Glutamatergic neuron (in vitro differentiated cells): ENCODE data around the gene BCL11A. TPM values are rescaled to one million over a fixed set of nuclear protein-coding genes. Genes with fewer than 3 reads are reported as not detected.

ENCODE experiments used
- DNase-seq: peaks from one replicate; pipeline ENCODE4 v3.0.0; 2022
- H3K27ac Mint-ChIP-seq: one replicate; pipeline ENCODE4 v1.8.0; 2020; ENCODE audit warnings: mild to moderate bottlenecking, mixed read lengths, inconsistent platforms; ENCODE audit not compliant: unreplicated experiment
- H3K27me3 Mint-ChIP-seq: one replicate; pipeline ENCODE4 v1.8.0; 2020; ENCODE audit warnings: mild to moderate bottlenecking, moderate library complexity, mixed read lengths, inconsistent platforms; ENCODE audit not compliant: unreplicated experiment
- H3K36me3 Mint-ChIP-seq: one replicate; pipeline ENCODE4 v1.8.0; 2020; ENCODE audit warnings: mild to moderate bottlenecking, mixed read lengths, inconsistent platforms; ENCODE audit not compliant: unreplicated experiment
- H3K4me1 Mint-ChIP-seq: one replicate; pipeline ENCODE4 v1.8.0; 2020; ENCODE audit warnings: mild to moderate bottlenecking, low read depth, mixed read lengths, inconsistent platforms; ENCODE audit not compliant: unreplicated experiment
- H3K4me3 Mint-ChIP-seq: one replicate; pipeline ENCODE4 v1.8.0; 2020; ENCODE audit warnings: mild to moderate bottlenecking, mixed read lengths, inconsistent platforms; ENCODE audit not compliant: unreplicated experiment
- H3K9me3 Mint-ChIP-seq: one replicate; pipeline ENCODE4 v1.8.0; 2020; ENCODE audit warnings: mild to moderate bottlenecking, moderate library complexity, mixed read lengths, inconsistent platforms; ENCODE audit not compliant: unreplicated experiment
- total RNA-seq: library from RNA; stranded (reverse); fragmentation: NEBNext Ultra II Directional; extraction: Animal tissue kit (Norgen Biotek cat#: 25700); gene quantifications from one replicate; pipeline ENCODE4 v1.2.1, GENCODE V29; 2021; ENCODE audit not compliant: unreplicated experiment
- TF ChIP-seq, protein P1 (sequence below): fragments of 200-600 bp; sonication (generic); IDR thresholded peaks from one replicate; pipeline ENCODE4 v1.5.0; 2021; ENCODE audit not compliant: partially characterized antibody, unreplicated experiment

Gene BCL11A
- total RNA-seq, 1 donor from 2014 or later, result 29.1 TPM

DNA sequence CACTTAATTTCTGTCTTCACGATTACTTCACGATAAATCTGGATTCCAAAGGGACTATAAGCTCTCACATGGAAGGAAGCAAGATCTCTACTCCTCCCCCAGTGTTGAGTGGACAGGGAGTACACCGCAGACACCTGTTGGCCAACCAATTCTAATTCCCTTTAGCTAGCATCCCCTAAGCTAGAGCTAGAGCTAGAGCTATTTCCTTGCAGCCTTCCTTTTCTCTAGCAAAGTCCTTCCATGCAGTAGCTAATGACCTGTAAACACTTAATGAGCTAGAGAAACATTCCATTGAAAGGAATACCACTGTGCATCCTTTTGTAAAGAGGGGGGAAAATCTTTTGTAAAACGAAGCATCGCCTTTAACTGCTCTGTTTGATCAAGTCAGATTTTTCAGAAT, 56.5 kb downstream of the BCL11A start:
- Mint-ChIP-seq H3K27ac (no peak overlapping the region), H3K4me1 (peaks cover 17% of the 10 kb centered on the region), H3K36me3 (no peaks in the 10 kb centered on the region), H3K4me3 (no peak overlapping the region), H3K27me3 (no peaks in the 10 kb centered on the region), H3K9me3 (peaks cover 3% of the 10 kb centered on the region)
- TF ChIP-seq, protein P1, sequence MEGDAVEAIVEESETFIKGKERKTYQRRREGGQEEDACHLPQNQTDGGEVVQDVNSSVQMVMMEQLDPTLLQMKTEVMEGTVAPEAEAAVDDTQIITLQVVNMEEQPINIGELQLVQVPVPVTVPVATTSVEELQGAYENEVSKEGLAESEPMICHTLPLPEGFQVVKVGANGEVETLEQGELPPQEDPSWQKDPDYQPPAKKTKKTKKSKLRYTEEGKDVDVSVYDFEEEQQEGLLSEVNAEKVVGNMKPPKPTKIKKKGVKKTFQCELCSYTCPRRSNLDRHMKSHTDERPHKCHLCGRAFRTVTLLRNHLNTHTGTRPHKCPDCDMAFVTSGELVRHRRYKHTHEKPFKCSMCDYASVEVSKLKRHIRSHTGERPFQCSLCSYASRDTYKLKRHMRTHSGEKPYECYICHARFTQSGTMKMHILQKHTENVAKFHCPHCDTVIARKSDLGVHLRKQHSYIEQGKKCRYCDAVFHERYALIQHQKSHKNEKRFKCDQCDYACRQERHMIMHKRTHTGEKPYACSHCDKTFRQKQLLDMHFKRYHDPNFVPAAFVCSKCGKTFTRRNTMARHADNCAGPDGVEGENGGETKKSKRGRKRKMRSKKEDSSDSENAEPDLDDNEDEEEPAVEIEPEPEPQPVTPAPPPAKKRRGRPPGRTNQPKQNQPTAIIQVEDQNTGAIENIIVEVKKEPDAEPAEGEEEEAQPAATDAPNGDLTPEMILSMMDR, result no peak
- DNase-seq, result no peak

DNA sequence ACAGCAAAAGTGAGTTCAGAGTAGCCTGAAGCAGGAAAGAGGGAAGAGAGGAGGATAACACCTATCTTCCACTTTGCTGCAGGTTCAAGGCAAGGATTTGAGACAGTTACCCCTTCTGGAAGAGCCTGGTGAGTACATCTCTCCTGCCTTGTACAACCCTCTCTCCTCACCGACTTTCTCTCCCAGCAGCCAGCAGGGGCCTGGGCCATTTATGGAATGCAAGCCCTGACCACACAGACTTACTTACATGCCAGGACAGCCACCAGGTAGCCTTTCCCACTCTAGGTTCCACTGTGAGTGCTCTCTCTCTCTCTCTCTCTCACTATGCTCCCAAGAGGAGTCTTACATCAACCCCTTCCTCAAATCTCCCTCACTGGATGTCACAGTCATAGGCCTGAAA, 57.0 kb downstream of the BCL11A start:
- H3K36me3 Mint-ChIP-seq, result no peaks in the 10 kb centered on the region
- H3K27me3 Mint-ChIP-seq, result no peaks in the 10 kb centered on the region
- no peak overlapping the region for H3K4me3 Mint-ChIP-seq
- DNase-seq, result no peak
- H3K4me1 Mint-ChIP-seq, result peaks cover 17% of the 10 kb centered on the region
- H3K9me3 Mint-ChIP-seq, result peaks cover 3% of the 10 kb centered on the region
- H3K27ac Mint-ChIP-seq, result no peak overlapping the region
- TF ChIP-seq, protein P1, result no peak

DNA sequence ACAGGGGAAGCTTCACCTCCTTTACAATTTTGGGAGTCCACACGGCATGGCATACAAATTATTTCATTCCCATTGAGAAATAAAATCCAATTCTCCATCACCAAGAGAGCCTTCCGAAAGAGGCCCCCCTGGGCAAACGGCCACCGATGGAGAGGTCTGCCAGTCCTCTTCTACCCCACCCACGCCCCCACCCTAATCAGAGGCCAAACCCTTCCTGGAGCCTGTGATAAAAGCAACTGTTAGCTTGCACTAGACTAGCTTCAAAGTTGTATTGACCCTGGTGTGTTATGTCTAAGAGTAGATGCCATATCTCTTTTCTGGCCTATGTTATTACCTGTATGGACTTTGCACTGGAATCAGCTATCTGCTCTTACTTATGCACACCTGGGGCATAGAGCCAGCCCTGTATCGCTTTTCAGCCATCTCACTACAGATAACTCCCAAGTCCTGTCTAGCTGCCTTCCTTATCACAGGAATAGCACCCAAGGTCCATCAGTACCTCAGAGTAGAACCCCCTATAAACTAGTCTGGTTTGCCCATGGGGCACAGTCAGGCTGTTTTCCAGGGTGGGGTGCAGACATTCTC, 58.3 kb downstream of the BCL11A start:
- Mint-ChIP-seq H3K36me3 (no peaks in the 10 kb centered on the region), H3K27me3 (no peaks in the 10 kb centered on the region), H3K4me3 (no peak overlapping the region), H3K9me3 (peaks cover 4% of the 10 kb centered on the region), H3K4me1 (peaks cover 14% of the 10 kb centered on the region), H3K27ac (no peak overlapping the region)
- DNase-seq, result no peak
- TF ChIP-seq, protein P1, result no peak

DNA sequence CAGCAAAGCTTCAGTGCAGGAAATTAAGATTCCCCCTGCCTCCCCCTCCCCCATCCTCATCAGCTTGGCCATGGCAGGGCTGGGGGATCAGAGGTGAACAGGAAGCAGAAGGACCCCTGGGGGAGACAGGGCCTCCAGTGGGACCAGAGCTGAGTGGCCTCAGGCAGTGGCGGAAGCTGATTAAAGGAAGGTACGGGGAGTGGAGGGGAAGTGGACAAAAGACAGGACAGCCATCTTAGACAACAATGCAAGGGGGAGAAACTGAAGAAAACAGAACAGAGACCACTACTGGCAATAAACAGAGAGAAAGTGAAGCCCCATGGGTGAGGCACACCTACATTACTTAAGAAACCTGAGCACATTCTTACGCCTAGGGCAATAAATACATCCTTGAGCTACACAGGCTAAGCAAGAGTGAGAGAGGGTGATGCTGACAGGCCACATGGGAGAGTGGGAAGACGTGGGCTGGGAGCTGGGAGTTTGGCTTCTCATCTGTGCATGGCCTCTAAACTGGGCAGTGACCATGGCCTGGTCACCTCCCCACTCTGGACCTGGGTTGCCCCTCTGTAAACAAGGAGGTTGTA, 59.6 kb downstream of the BCL11A start:
- H3K27ac Mint-ChIP-seq, result no peak overlapping the region
- peaks cover 8% of the 10 kb centered on the region for H3K4me1 Mint-ChIP-seq
- H3K9me3 Mint-ChIP-seq, result peaks cover 4% of the 10 kb centered on the region
- H3K36me3 Mint-ChIP-seq, result no peaks in the 10 kb centered on the region
- TF ChIP-seq, protein P1, result no peak
- H3K4me3 Mint-ChIP-seq, result no peak overlapping the region
- H3K27me3 Mint-ChIP-seq, result no peaks in the 10 kb centered on the region
- DNase-seq, result no peak

DNA sequence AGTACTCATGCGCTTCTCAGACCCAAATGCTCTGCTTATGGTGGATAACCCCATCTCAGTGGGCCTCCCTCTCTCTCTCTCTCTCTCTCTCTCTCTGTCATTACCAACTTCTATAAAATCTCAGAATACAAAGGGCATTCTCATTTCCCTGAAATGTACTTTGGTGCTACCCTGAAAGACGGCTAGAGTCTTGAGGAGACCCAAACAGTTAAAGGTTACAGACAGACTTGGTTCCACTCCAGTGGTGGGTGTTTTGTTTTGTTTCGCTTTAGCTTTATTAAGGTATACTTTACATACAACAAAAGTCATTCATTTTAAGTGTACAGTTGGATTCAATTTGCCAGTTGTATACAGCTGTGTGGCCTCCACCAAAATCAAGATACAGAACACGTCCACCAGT, 60.9 kb downstream of the BCL11A start:
- TF ChIP-seq, protein P1, result no peak
- peaks cover 12% of the 10 kb centered on the region for H3K4me1 Mint-ChIP-seq
- no peak overlapping the region for H3K4me3 Mint-ChIP-seq
- DNase-seq, result no peak
- no peak overlapping the region for H3K27ac Mint-ChIP-seq
- peaks cover 4% of the 10 kb centered on the region for H3K9me3 Mint-ChIP-seq
- H3K27me3 Mint-ChIP-seq, result no peaks in the 10 kb centered on the region
- no peaks in the 10 kb centered on the region for H3K36me3 Mint-ChIP-seq
